ENCODE results near the gene CLEC2A.
"Not testable (repeated sequence)": the region's sequence is repeated elsewhere in the genome, so short reads cannot be mapped to it uniquely, and the experiment has no call there.

Gene CLEC2A

DNA sequence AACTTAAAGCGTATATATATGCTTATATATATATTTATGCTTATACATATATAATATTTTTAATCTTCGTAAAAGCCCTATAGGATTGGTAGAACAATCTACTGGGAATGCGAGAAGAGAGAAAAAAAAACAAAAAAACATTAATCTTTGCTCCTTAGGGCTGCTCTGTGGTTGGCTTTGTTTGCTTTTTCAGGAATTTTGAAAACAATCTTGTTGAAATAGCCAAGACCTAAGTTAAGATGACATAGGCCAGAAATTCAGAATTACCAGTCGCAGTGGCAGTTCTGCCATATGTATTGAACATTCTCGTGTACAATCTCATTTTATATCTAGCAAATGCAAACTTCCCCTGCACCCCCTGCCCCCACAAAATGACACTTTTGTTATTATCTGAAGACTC is 50.2 kb downstream of the CLEC2A start:
- TF ChIP-seq ZNF274 (IDR thresholded peaks at IDR 0.05; ENCODE audit: low read depth, low read length): no peak
- no peak overlapping the region for H3K4me3 ChIP-seq (ENCODE audit: low read length)

DNA sequence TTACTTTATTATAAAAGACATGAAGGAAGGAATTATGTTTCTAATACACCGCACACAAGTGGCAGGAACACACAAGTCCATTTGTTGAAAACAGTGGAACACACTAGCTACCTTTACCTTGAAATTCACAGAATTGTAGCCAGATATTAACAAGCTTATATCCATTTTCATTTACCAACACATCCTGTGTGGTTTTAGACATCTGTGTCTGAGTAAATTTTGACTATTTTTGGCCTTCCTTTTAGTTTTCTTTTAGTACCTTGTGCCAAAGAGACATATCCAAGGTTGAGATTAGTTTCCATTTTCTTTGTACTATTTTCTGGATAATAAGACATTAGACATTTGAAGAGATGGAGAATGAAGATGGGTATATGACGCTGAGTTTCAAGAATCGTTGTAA is 50.9 kb downstream of the CLEC2A start, which contains the start of gene KLRF2:
KLRF2 (plus strand) TSS at position 244 of the 400 bp plus-strand sequence; CDS start at position 351, 107 bp downstream.
- TF ChIP-seq ZNF274 (IDR thresholded peaks at IDR 0.05; ENCODE audit: low read depth, low read length): no peak
- no peak within 1 kb of the TSS for H3K4me3 ChIP-seq (ENCODE audit: low read length)

DNA sequence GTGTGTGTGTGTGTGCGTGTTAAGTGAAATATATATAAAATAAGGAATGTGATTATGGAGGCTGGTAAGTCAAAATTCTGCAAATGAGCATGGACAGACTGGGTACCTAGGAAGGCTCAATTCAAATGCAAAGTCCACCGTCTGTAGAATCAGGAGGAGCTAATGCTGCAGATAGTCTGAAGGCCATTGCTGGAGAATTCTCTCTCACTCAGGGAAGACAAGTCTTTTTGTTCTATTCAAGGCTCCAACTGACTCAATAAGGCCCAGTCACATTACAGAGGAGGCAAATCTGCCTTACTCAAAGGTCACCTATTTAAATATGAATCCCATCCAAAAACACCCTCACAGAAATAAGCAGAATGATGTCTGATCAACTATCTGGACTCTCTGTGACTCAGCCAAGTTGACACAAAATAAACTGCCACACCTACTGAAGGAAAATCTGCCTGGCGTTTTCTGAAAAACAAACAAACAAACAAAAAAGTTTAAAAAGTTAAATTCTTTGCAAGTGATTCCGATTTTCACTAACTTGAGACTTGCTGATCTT is 51.6 kb downstream of the CLEC2A start:
- no peak for TF ChIP-seq ZNF274 (IDR thresholded peaks at IDR 0.05; ENCODE audit: low read depth, low read length)
- no peak overlapping the region for H3K4me3 ChIP-seq (ENCODE audit: low read length)

DNA sequence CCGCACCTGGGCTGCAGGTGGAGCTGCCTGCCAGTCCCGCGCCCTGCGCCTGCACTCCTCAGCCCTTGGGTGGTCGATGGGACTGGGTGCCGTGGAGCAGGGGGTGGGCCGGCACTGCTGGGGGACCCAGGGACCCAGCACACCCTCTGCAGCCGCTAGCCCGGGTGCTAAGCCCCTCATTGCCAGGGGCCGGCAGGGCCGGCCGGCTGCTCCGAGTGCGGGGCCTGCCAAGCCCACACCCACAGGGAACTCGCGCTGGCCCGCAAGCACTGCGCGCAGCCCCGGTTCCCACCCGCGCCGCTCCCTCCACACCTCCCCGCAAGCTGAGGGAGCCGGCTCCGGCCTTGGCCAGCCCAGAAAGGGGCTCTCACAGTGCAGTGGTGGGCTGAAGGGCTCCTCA is 56.0 kb downstream of the CLEC2A start:
- H3K4me3 ChIP-seq (ENCODE audit: low read length): not testable (repeated sequence)

DNA sequence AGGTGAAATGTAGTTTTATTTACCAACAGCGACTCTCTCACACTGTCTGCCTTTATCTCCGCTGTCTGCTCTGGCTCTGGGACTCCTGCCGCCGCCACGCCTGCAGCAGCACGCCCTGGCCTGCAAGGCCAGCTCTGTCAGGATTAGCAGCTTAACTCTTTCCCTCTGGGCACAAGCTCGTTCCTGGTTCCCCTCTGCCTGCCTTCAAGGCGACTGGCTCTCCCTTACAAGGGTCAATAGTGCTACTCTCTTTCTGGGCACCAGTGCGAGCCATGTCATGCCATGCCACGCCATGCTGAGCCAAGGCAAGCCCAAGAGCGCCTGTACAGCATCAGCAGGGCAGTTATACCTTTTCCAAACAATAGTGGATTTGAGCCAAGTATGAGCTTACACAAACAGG is 59.4 kb downstream of the CLEC2A start:
- H3K4me3 ChIP-seq (ENCODE audit: low read length): no peak overlapping the region
- TF ChIP-seq ZNF274 (IDR thresholded peaks at IDR 0.05; ENCODE audit: low read depth, low read length): no peak

DNA sequence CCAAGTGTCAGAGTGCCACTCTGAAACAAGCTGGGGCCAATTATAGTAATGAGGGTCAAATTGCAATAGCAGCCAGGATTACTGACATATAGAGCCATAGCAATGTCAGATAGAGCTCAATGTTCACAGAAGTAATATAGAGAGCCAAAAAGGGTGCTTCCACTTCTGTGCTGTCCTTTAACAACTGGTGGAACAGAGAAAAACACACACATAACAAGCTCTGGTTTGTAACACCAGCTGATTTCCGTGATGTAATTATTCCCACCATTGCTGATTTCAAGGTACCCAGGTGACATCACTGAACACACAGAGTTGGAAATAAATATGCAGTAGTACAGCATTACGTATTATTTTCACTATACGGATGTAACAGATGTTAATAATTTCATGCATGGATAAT is 60.0 kb downstream of the CLEC2A start:
- H3K4me3 ChIP-seq (ENCODE audit: low read length): no peak overlapping the region
- no peak for TF ChIP-seq ZNF274 (IDR thresholded peaks at IDR 0.05; ENCODE audit: low read depth, low read length)

DNA sequence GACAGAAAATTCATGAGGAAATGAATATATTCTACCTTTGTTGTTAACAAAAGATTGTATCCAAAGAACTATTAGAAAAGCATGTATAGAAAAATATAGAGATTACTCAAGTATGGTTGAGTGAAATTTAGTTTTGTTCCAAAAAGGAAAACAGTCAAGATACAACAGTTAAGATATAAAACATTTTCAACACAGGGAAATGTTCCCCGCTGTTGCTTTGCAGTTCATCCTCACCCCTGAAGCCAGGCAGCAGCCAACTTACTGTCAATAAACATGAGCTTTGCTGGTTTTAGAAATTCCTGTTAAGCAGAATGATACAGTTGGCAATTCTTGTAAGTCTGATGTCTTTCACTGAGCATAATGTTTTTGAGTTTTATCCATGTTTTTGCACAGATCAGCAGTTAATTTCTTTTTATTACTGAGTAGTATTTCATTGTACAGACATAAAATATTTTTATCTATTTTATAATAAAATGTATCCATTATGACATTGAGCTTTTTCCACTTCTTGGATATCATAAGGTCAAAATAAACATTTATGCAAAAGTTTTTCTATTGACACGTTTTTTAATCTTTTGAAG is 61.8 kb downstream of the CLEC2A start:
- TF ChIP-seq ZNF274 (IDR thresholded peaks at IDR 0.05; ENCODE audit: low read depth, low read length): no peak
- H3K4me3 ChIP-seq (ENCODE audit: low read length): no peak overlapping the region

DNA sequence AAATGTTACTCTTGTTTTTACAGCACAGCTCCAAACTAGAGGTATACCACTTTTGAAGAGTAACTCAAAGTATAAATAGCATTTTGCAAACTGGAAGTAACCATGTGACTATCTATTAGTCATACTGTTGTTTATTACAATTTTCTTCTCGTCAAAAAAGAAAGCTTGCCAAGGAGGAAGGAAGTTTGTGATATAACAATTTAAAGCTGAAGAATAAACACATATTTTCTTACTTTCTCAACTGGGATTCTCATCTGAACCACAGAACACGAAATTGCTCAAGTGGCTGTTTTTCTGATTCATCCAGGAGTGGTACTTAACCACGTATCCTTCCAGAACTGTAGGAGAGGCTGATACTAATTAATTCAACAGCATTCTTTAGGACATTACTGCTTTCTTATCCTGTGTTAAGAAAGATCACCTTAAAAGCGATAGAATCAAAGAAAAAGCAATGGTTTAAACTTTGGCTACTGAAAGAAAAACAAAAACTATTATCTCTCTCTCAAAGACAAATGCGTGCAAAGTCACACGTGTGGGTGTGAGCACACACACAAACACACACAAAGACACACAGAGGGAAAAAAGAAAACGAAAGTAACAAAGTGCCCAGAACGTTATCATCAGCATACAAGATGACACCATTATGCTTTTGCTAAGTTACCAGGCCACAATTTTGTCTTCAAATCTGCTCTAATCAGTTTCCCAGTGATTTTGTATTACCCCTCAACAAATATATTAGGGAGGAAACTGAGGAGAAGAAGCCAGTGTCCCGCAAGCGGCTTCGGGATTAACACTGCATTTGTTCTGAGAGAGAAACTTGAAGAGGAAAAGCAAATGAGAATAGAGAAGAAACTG is 62.6 kb downstream of the CLEC2A start, which contains the start of gene CLEC2B:
CLEC2B (minus strand) TSS at position 48 of the 855 bp plus-strand sequence.
- peak within 1 kb of the TSS; percentile 56 for H3K4me3 ChIP-seq (ENCODE audit: low read length)
- no peak for TF ChIP-seq ZNF274 (IDR thresholded peaks at IDR 0.05; ENCODE audit: low read depth, low read length)

DNA sequence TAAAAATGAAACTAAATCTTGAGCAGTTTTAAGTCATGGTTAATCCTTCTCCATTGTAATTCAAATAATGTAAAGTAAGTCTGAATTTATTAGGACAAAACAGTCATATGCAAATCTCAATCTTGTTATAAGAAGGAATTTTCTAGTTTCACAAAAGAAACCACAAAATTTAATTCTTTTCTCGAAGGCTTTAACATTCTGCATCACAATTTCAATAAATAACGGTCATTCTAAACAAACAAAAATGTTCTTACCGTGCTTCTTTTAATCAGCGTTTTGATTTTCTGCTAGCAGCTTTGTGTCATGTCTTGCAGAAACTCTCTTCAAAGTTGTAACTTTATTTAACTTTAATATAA is 63.2 kb downstream of the CLEC2A start:
- H3K4me3 ChIP-seq (ENCODE audit: low read length): peak overlapping the region; percentile 56; the same call in 1 of the 2 replicates
- no peak for TF ChIP-seq ZNF274 (IDR thresholded peaks at IDR 0.05; ENCODE audit: low read depth, low read length)

DNA sequence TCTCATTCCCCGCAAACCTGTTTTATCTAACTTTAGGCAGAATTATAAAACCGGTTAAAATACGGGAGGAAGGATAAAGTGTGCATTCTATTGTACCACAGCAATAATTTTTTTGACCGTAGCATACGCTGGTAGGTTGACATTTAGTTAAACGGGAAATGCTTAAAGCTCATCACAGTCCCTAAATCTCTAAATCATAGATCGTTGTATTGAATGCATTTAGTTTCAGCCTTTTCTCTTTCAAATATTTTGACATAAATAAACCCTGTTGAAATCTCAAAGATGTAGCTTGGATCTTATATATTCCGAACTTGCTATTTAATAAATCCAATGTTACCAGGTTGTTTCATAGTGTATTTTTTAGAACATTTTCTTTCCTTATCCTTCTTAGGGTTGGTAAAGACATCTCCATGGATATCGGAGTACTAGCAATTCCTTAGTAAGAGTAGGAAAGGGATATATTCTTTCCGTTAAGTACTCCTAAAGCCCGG is 63.8 kb downstream of the CLEC2A start:
- peak overlapping the region; percentile 56; the same call in 1 of the 2 replicates for H3K4me3 ChIP-seq (ENCODE audit: low read length)
- TF ChIP-seq ZNF274 (IDR thresholded peaks at IDR 0.05; ENCODE audit: low read depth, low read length): no peak

DNA sequence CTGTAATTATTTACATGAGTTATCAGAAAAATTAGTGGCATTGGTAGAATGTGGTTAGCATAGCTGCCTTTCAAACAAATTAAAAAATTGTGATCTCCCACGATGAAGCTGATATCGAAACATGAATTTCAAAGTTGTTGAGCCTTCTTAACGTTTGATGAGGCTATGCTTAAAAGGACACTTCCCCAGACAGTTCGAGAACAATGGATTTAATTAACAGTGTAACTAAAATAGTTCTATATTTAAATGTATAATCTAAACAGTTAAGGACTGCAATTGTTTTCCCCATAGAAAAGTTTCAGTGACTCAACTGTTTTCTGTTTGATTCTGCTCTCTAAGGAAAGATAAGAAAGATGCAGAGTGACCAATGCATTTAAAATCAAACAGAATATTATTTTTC is 64.6 kb downstream of the CLEC2A start:
- TF ChIP-seq ZNF274 (IDR thresholded peaks at IDR 0.05; ENCODE audit: low read depth, low read length): no peak
- H3K4me3 ChIP-seq (ENCODE audit: low read length): peak overlapping the region; percentile 25; the same call in 1 of the 2 replicates

DNA sequence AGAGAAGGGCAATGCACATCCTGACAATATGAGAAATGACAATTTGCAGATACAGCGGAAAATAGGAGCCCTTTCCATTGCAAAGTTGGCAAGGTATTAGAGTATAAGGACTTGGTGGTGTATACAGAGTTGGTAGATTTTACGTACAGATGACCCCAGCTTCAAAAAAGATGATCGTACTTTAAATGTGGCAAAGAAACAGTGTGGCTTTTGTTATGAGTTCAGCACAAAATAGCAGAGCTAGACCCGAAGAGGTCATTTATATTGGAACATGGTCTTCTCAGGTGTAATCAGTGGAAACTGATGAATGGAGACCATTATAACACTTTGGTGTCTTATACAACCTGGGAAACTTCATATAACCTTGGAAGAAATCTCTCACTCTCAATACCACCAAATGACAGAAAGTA is 65.3 kb downstream of the CLEC2A start:
- 0 out of 2 replicates have a peak overlapping the region, but pooled peaks have one; percentile 16 for H3K4me3 ChIP-seq (ENCODE audit: low read length)
- no peak for TF ChIP-seq ZNF274 (IDR thresholded peaks at IDR 0.05; ENCODE audit: low read depth, low read length)

DNA sequence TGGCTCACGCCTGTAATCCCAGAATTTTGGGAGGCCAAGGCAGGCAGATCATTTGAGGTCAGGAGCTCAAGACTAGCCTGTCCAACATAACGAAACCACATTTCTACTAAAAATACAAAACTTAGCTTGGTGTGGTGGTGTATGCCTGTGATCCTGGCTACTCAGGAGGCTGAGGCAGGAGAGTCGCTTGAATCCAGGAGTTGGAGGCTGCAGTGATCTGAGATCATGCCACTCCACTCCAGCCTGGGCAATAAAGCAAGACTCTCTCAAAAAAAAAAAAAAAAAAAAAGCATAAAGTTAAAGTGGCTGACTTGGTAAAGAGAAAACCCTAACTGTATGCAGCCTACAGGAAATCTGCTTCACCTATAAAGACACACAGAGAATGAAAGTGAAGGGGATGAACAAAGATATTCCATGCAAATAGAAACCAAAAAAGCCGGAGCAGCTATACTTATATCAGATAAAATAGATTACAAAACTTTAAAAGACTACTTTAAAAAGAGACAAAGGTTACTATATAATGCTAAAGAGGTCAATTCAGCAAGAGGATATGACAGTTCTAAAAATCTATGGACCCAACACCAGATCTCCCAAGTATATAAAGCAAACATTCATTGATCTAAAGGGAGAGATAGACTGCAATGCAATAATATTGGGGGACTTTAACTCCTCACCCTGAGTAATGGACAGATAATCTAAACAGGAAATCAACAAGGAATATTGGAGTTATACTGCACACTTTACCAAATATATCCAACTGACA is 67.1 kb downstream of the CLEC2A start:
- no peak for TF ChIP-seq ZNF274 (IDR thresholded peaks at IDR 0.05; ENCODE audit: low read depth, low read length)
- H3K4me3 ChIP-seq (ENCODE audit: low read length): peak overlapping the region; percentile 8; the same call in 1 of the 2 replicates

Data from GM08714 (cell line).